H9 (cell line): ENCODE measurements around the gene PHF21B. TPM values are rescaled to one million over a fixed set of nuclear protein-coding genes. Genes with fewer than 3 reads are reported as not detected.
A peak's percentile ranks its signal among the peaks of the same experiment; 100 is the strongest.

Experiments
- DNase-seq: peaks from one replicate; pipeline ENCODE4 v3.0.0-alpha.2; 2017
- H2AFZ ChIP-seq: one replicate; pipeline ENCODE4 v1.6.1; 2013; ENCODE audit warnings: mild to moderate bottlenecking, low read length, control low read depth, moderate library complexity
- H2AK5ac ChIP-seq: 2 replicates; pipeline ENCODE4 v1.6.1; 2013; ENCODE audit warnings: low read length, control low read depth, mixed read lengths; ENCODE audit not compliant: insufficient read length
- H2BK120ac ChIP-seq: one replicate; pipeline ENCODE4 v1.6.1; 2013; ENCODE audit warnings: low read depth, mild to moderate bottlenecking, low read length, control low read depth, inconsistent platforms; ENCODE audit not compliant: poor library complexity, severe bottlenecking
- H2BK12ac ChIP-seq: 2 replicates; pipeline ENCODE4 v1.6.1; 2013; ENCODE audit warnings: low read length, control low read depth, mixed read lengths, low read depth; ENCODE audit not compliant: insufficient read length
- H2BK15ac ChIP-seq: 2 replicates; pipeline ENCODE4 v1.6.1; 2013; ENCODE audit warnings: low read depth, low read length, control low read depth
- H2BK20ac ChIP-seq: one replicate; pipeline ENCODE4 v1.6.1; 2013; ENCODE audit warnings: low read depth, mild to moderate bottlenecking, low read length, control low read depth, inconsistent platforms; ENCODE audit not compliant: poor library complexity, severe bottlenecking
- H2BK5ac ChIP-seq: 2 replicates; pipeline ENCODE4 v1.6.1; 2013; ENCODE audit warnings: low read length, control low read depth, mixed read lengths; ENCODE audit not compliant: insufficient read length
- H3K14ac ChIP-seq: 2 replicates; pipeline ENCODE4 v1.6.1; 2013; ENCODE audit warnings: low read length, control low read depth; ENCODE audit not compliant: insufficient read depth
- H3K18ac ChIP-seq: 2 replicates; pipeline ENCODE4 v1.6.1; 2013; ENCODE audit warnings: low read depth, mild to moderate bottlenecking, mixed read lengths, low read length, control low read depth; ENCODE audit not compliant: insufficient read length
- H3K23ac ChIP-seq: 2 replicates; pipeline ENCODE4 v1.6.1; 2013; ENCODE audit warnings: low read length, control low read depth, mixed read lengths, low read depth; ENCODE audit not compliant: insufficient read length
- H3K23me2 ChIP-seq: 2 replicates; pipeline ENCODE4 v1.6.1; 2013; ENCODE audit warnings: low read depth, mild to moderate bottlenecking, mixed read lengths, low read length, control low read depth; ENCODE audit not compliant: insufficient read length, poor library complexity, severe bottlenecking
- H3K27ac ChIP-seq: 2 replicates; pipeline ENCODE4 v1.5.1; 2013; ENCODE audit warnings: low read length, control low read depth, mixed read lengths, low read depth; ENCODE audit not compliant: insufficient read length
- H3K27me3 ChIP-seq: 2 replicates; pipeline ENCODE4 v1.6.1; 2013; ENCODE audit warnings: low read length, control low read depth, inconsistent platforms; ENCODE audit not compliant: insufficient read depth
- H3K4ac ChIP-seq: 2 replicates; pipeline ENCODE4 v1.6.1; 2013; ENCODE audit warnings: low read depth, mild to moderate bottlenecking, control low read depth, inconsistent platforms, low read length, moderate library complexity
- H3K4me1 ChIP-seq: 2 replicates; pipeline ENCODE4 v1.6.1; 2013; ENCODE audit warnings: low read length, control low read depth, inconsistent platforms; ENCODE audit not compliant: insufficient read depth
- H3K4me2 ChIP-seq: 2 replicates; pipeline ENCODE4 v1.6.1; 2013; ENCODE audit warnings: low read length, control low read depth, mixed read lengths; ENCODE audit not compliant: insufficient read length, insufficient read depth
- H3K56ac ChIP-seq: 2 replicates; pipeline ENCODE4 v1.6.1; 2013; ENCODE audit warnings: low read depth, mild to moderate bottlenecking, mixed read lengths, low read length, control low read depth; ENCODE audit not compliant: insufficient read length
- H3K79me1 ChIP-seq: 2 replicates; pipeline ENCODE4 v1.6.1; 2013; ENCODE audit warnings: low read depth, mild to moderate bottlenecking, moderate library complexity, low read length, control low read depth, inconsistent platforms; ENCODE audit not compliant: insufficient read depth, poor library complexity, severe bottlenecking
- H3K79me2 ChIP-seq: 2 replicates; pipeline ENCODE4 v1.6.1; 2013; ENCODE audit warnings: low read length, control low read depth, inconsistent platforms; ENCODE audit not compliant: insufficient read depth
- H3K9ac ChIP-seq: 2 replicates; pipeline ENCODE4 v1.6.1; 2013; ENCODE audit warnings: low read length, control low read depth, mixed read lengths; ENCODE audit not compliant: insufficient read length; ENCODE audit errors: extremely low read depth
- H3K9me3 ChIP-seq: one replicate; pipeline ENCODE4 v1.6.1; 2013; ENCODE audit warnings: low read depth, low read length, inconsistent platforms; ENCODE audit not compliant: control insufficient read depth
- H3T11ph ChIP-seq: one replicate; pipeline ENCODE4 v1.6.1; 2013; ENCODE audit warnings: mild to moderate bottlenecking, low read length, control low read depth, inconsistent platforms
- H4K20me1 ChIP-seq: one replicate; pipeline ENCODE4 v1.6.1; 2013; ENCODE audit not compliant: control insufficient read depth, insufficient read length, insufficient read depth
- H4K5ac ChIP-seq: 2 replicates; pipeline ENCODE4 v1.6.1; 2013; ENCODE audit warnings: low read depth, mild to moderate bottlenecking, mixed read lengths, low read length, control low read depth; ENCODE audit not compliant: insufficient read length
- H4K8ac ChIP-seq: replicated peaks from 2 replicates; pipeline ENCODE4 v1.6.1; 2013; ENCODE audit warnings: low read length, control low read depth, mixed read lengths, low read depth; ENCODE audit not compliant: insufficient read length
- H4K91ac ChIP-seq: 2 replicates; pipeline ENCODE4 v1.6.1; 2013; ENCODE audit warnings: low read depth, mild to moderate bottlenecking, moderate library complexity, mixed read lengths, low read length, control low read depth; ENCODE audit not compliant: insufficient read length
- H3K27ac Mint-ChIP-seq, 3 experiments: 2 replicates in 2 of 3; 3 replicates in 1 of 3; pipeline ENCODE4 v1.8.0; 2020 to 2021; ENCODE audit warnings: mixed read lengths in 3 of 3, mild to moderate bottlenecking in 1 of 3, moderate library complexity in 1 of 3
- H3K27me3 Mint-ChIP-seq: 2 replicates; pipeline ENCODE4 v1.8.0; 2021; ENCODE audit warnings: low read depth, mild to moderate bottlenecking, moderate library complexity, mixed read lengths
- H3K36me3 Mint-ChIP-seq, 3 experiments: 2 replicates in 2 of 3; 3 replicates in 1 of 3; pipeline ENCODE4 v1.8.0; 2020 to 2021; ENCODE audit warnings: low read depth in 3 of 3, mixed read lengths in 3 of 3; ENCODE audit not compliant: insufficient read depth in 1 of 3
- H3K4me1 Mint-ChIP-seq, 2 experiments: 2 replicates each; pipeline ENCODE4 v1.8.0; 2020; ENCODE audit warnings: mixed read lengths in 2 of 2
- H3K4me3 Mint-ChIP-seq, 2 experiments: 2 replicates in 1 of 2; 3 replicates in 1 of 2; pipeline ENCODE4 v1.8.0; 2020 to 2021; ENCODE audit warnings: mild to moderate bottlenecking in 2 of 2, mixed read lengths in 2 of 2, moderate library complexity in 1 of 2
- H3K9me3 Mint-ChIP-seq, 2 experiments: 2 replicates in 1 of 2; 3 replicates in 1 of 2; pipeline ENCODE4 v1.8.0; 2020; ENCODE audit warnings: mild to moderate bottlenecking in 2 of 2, mixed read lengths in 2 of 2, moderate library complexity in 1 of 2
- WGBS: extraction: QIAGEN DNeasy Blood & Tissue Kit; methylation state at CpG from one replicate; pipeline ENCODE4 v1.1.7; 2013; ENCODE audit warnings: missing lambda C conversion rate, low lambda C conversion rate, mixed read lengths; ENCODE audit not compliant: insufficient read length; ENCODE audit errors: extremely low coverage; 5-methylcytosine and 5-hydroxymethylcytosine counted together
- total RNA-seq: library from RNA; stranded (reverse); gene quantifications from 2 replicates; pipeline ENCODE4 v1.2.1, GENCODE V29; 2021
- TF ChIP-seq, protein P1 (sequence below): fragments of 200-600 bp; sonication (generic); conservative IDR thresholded peaks from 3 replicates; pipeline ENCODE4 v1.8.0; 2021; ENCODE audit warnings: antibody characterized with exemption, mild to moderate bottlenecking

Gene PHF21B
- total RNA-seq, 1 experiment from 2014 or later: 60.3 TPM

DNA sequence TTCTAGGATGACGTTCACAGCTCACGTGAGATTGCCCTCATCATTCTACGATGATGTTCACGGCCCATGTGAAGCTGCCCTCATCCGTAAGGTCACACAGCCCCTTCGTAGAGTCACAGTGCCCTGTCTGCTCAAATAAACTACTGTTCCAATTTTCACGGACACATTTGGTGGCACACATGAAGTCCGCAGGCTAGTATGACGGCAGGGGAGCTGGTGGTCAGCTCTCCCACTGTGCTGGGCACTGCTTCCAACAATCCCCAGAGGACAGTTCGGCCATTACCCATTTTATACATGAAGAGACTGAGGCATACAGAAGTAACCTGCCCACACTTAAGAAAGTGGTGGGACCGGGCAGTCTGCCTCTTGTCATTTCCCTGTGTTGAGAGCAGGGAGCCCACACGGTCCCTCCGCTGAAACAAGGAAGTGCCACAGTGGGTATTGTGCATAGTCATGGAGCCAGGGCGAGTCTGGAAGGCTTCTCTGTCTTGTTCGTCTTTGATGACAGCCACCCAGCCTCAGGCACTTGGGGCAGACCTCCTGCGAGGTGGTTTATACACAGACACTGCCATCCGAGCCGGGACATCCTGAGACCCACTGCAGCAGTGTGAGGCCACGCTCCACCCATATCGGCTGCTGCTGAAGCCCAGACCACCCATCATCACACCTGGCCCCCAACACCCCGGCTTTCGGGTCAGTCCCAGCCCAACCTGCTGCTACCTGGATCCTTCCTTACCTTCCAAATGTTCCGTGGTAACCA is 114.3 kb downstream of the PHF21B start:
- Histone ChIP-seq H2AFZ (no peak overlapping the region), H2BK5ac (no peak overlapping the region), H3K23ac (no peak overlapping the region), H2AK5ac (no peak overlapping the region), H3K56ac (no peak overlapping the region), H2BK12ac (no peak overlapping the region), H3K4me1 (no peaks in the 10 kb centered on the region), H3K18ac (no peak overlapping the region), H4K8ac (no peak overlapping the region), H3K23me2 (no peaks in the 10 kb centered on the region), H3K4ac (no peak overlapping the region), H3K9me3 (no peaks in the 10 kb centered on the region), H3K79me1 (no peaks in the 10 kb centered on the region), H4K91ac (no peak overlapping the region), H3K79me2 (no peaks in the 10 kb centered on the region), H3K4me2 (no peak overlapping the region), H4K20me1 (no peaks in the 10 kb centered on the region), H3K27ac (no peak overlapping the region), H3K27me3 (no peaks in the 10 kb centered on the region), H3K9ac (no peak overlapping the region), H2BK120ac (no peak overlapping the region), H2BK15ac (no peak overlapping the region), H2BK20ac (no peak overlapping the region), H4K5ac (no peak overlapping the region), H3T11ph (no peak overlapping the region), H3K14ac (no peak overlapping the region; the same call in 1 of the 2 replicates)
- H3K27ac Mint-ChIP-seq: peak overlapping the region in 2 of 3 experiments; percentile 22 to 67; a peak in 1 of 7 replicates
- no peak for DNase-seq
- H3K4me1 Mint-ChIP-seq: peaks cover 9 to 12% of the 10 kb centered on the region in 2 experiments
- no CpG with 5 or more reads among the region's 23 CpGs for WGBS
- 0 out of 5 replicates have a peak, but pooled peaks cover 0 to under 1% of the 10 kb centered on the region in 2 experiments for H3K9me3 Mint-ChIP-seq
- no peaks in the 10 kb centered on the region for H3K27me3 Mint-ChIP-seq
- H3K36me3 Mint-ChIP-seq: peaks cover 14 to 48% (median 26%) of the 10 kb centered on the region in 3 experiments
- TF ChIP-seq, protein P1, sequence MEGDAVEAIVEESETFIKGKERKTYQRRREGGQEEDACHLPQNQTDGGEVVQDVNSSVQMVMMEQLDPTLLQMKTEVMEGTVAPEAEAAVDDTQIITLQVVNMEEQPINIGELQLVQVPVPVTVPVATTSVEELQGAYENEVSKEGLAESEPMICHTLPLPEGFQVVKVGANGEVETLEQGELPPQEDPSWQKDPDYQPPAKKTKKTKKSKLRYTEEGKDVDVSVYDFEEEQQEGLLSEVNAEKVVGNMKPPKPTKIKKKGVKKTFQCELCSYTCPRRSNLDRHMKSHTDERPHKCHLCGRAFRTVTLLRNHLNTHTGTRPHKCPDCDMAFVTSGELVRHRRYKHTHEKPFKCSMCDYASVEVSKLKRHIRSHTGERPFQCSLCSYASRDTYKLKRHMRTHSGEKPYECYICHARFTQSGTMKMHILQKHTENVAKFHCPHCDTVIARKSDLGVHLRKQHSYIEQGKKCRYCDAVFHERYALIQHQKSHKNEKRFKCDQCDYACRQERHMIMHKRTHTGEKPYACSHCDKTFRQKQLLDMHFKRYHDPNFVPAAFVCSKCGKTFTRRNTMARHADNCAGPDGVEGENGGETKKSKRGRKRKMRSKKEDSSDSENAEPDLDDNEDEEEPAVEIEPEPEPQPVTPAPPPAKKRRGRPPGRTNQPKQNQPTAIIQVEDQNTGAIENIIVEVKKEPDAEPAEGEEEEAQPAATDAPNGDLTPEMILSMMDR: no peak
- H3K4me3 Mint-ChIP-seq: no peak overlapping the region
